Cardiac septum (tissue), 1 donor: ENCODE measurements around the gene ABCB11. TPM values are rescaled to one million over a fixed set of nuclear protein-coding genes. Genes with fewer than 3 reads are reported as not detected.
"Not testable (repeated sequence)": the region's sequence is repeated elsewhere in the genome, so short reads cannot be mapped to it uniquely, and the experiment has no call there.

Experiments used
- DNase-seq: peaks from one replicate; pipeline ENCODE4 v3.0.0-alpha.2; 2020; ENCODE audit warnings: low spot score
- intact Hi-C: fragments of 100-400 bp; cut with DNase I; formaldehyde crosslinking; loops from one replicate; pipeline ENCODE4 v1.14.0; 2022
- total RNA-seq: library from RNA; stranded (reverse); fragmentation: NEBNext Ultra II Directional; extraction: Animal tissue kit (Norgen Biotek cat#: 25700); gene quantifications from one replicate; pipeline ENCODE4 v1.2.1, GENCODE V29; 2021
- donor health status: DM: no; HTN: no; CAD: no.

Gene ABCB11
- total RNA-seq, 1 donor from 2014 or later, result 0.03 TPM

- intact Hi-C loops, result loop anchor here (5.0 kb wide), 1 partner anchor 65 kb away; no protein-coding TSS in a partner anchor
- not testable (repeated sequence) for DNase-seq
Measured at GRCh38 chr2:169012191-169012792, 18.8 kb downstream of the ABCB11 start.

GRCh38 chr2:169011698-169012097 is 19.4 kb downstream of the ABCB11 start:
- intact Hi-C loops, result loop anchor here (5.0 kb wide), 1 partner anchor 66 kb away; no protein-coding TSS in a partner anchor

GRCh38 chr2:169010633-169011460 is 20.3 kb downstream of the ABCB11 start:
- intact Hi-C loops, result loop anchor here (5.0 kb wide), 1 partner anchor 66 kb away; no protein-coding TSS in a partner anchor
- no peak for DNase-seq

More at GRCh38 chr2:169011698-169012097, 19.4 kb downstream of the ABCB11 start:
- DNase-seq, result no peak

- no peak for DNase-seq
- intact Hi-C loops, result loop anchor here (5.0 kb wide), 1 partner anchor 67 kb away; no protein-coding TSS in a partner anchor
Measured at GRCh38 chr2:169009865-169010579, 21.1 kb downstream of the ABCB11 start.

- intact Hi-C loops, result no loop called here
- DNase-seq, result no peak
Measured at GRCh38 chr2:169007941-169008340, 23.2 kb downstream of the ABCB11 start.

GRCh38 chr2:169007356-169007755 is 23.8 kb downstream of the ABCB11 start:
- intact Hi-C loops, result no loop called here
- no peak for DNase-seq

- DNase-seq, result no peak
- intact Hi-C loops, result no loop called here
Measured at GRCh38 chr2:169006665-169007064, 24.5 kb downstream of the ABCB11 start.

- intact Hi-C loops, result no loop called here
- no peak for DNase-seq
Measured at GRCh38 chr2:169005994-169006393, 25.1 kb downstream of the ABCB11 start.

GRCh38 chr2:169005080-169005598 is 26.0 kb downstream of the ABCB11 start:
- DNase-seq, result no peak
- intact Hi-C loops, result no loop called here

- intact Hi-C loops, result no loop called here
Measured at GRCh38 chr2:169002161-169002738, 28.9 kb downstream of the ABCB11 start.

GRCh38 chr2:169001116-169001815 is 29.9 kb downstream of the ABCB11 start:
- no peak for DNase-seq
- intact Hi-C loops, result no loop called here

More at GRCh38 chr2:169002161-169002738, 28.9 kb downstream of the ABCB11 start:
- DNase-seq, result no peak

- no peak for DNase-seq
- intact Hi-C loops, result no loop called here
Measured at GRCh38 chr2:168999668-169000213, 31.4 kb downstream of the ABCB11 start.

GRCh38 chr2:168998609-168999211 is 32.4 kb downstream of the ABCB11 start:
- intact Hi-C loops, result no loop called here
- DNase-seq, result no peak

- no peak for DNase-seq
- intact Hi-C loops, result no loop called here
Measured at GRCh38 chr2:168997794-168998193, 33.3 kb downstream of the ABCB11 start.

GRCh38 chr2:168997118-168997521 is 34.0 kb downstream of the ABCB11 start:
- no peak for DNase-seq
- intact Hi-C loops, result no loop called here

- DNase-seq, result no peak
- intact Hi-C loops, result no loop called here
Measured at GRCh38 chr2:168995744-168996143, 35.4 kb downstream of the ABCB11 start.

- DNase-seq, result no peak
- intact Hi-C loops, result no loop called here
Measured at GRCh38 chr2:168993538-168993937, 37.6 kb downstream of the ABCB11 start.
